Measurements from ENCODE around the gene PXDN. TPM values are rescaled to one million over a fixed set of nuclear protein-coding genes. Genes with fewer than 3 reads are reported as not detected.

The PXDN gene
- total RNA-seq, 1 experiment from 2014 or later, result 0.25 TPM

- Mint-ChIP-seq H3K27ac (ENCODE audit: unreplicated experiment) (no peak overlapping the region), H3K4me1 (ENCODE audit: low read depth, unreplicated experiment) (no peaks in the 10 kb centered on the region), H3K36me3 (ENCODE audit: insufficient read depth, unreplicated experiment) (no peaks in the 10 kb centered on the region), H3K9me3 (ENCODE audit: unreplicated experiment) (no peaks in the 10 kb centered on the region), H3K4me3 (ENCODE audit: unreplicated experiment) (no peak overlapping the region), H3K27me3 (ENCODE audit: insufficient read depth, unreplicated experiment) (peaks cover 7% of the 10 kb centered on the region)
- no peak for DNase-seq
- H3K27me3 ChIP-seq (replicated peaks; ENCODE audit: control insufficient read depth, insufficient read depth, low read length), result no peaks in the 10 kb centered on the region; the same call in 1 of the 2 replicates
- no peaks in the 10 kb centered on the region for H3K36me3 ChIP-seq (ENCODE audit: control insufficient read depth, insufficient read depth, low read length)
- ChIA-PET POLR2A (no interaction called here), CTCF (no interaction called here)
- H3K4me1 ChIP-seq, result no peaks in the 10 kb centered on the region
- intact Hi-C loops (cut with micrococcal nuclease; ENCODE audit: unreplicated experiment), result no loop called here
- no TSS peak for BruUV-seq (replicated peaks)
- no peak for TF ChIP-seq CTCF (IDR thresholded peaks at IDR 0.05; ENCODE audit: insufficient read depth in 1 of 2, low read depth in 1 of 2, low read length in 1 of 2, severe bottlenecking in 1 of 2, unreplicated experiment in 1 of 2)
- H3K4me3 ChIP-seq (ENCODE audit: low read depth, low read length), result no peak overlapping the region
- H3K9me3 ChIP-seq, result no peaks in the 10 kb centered on the region
Observed at GRCh38 chr2:1787755-1788477, 43.6 kb upstream of the PXDN start.

GRCh38 chr2:1784986-1785617 is 40.8 kb upstream of the PXDN start:
- ChIA-PET CTCF (no interaction called here), POLR2A (no interaction called here)
- Mint-ChIP-seq H3K27ac (ENCODE audit: unreplicated experiment) (no peak overlapping the region), H3K27me3 (ENCODE audit: insufficient read depth, unreplicated experiment) (peaks cover 7% of the 10 kb centered on the region), H3K9me3 (ENCODE audit: unreplicated experiment) (no peaks in the 10 kb centered on the region), H3K4me1 (ENCODE audit: low read depth, unreplicated experiment) (no peaks in the 10 kb centered on the region), H3K4me3 (ENCODE audit: unreplicated experiment) (no peak overlapping the region), H3K36me3 (ENCODE audit: insufficient read depth, unreplicated experiment) (no peaks in the 10 kb centered on the region)
- Histone ChIP-seq H3K4me1 (no peaks in the 10 kb centered on the region), H3K9me3 (no peaks in the 10 kb centered on the region), H3K27me3 (replicated peaks; ENCODE audit: control insufficient read depth, insufficient read depth, low read length) (no peaks in the 10 kb centered on the region; the same call in 1 of the 2 replicates), H3K4me3 (ENCODE audit: low read depth, low read length) (no peak overlapping the region), H3K36me3 (ENCODE audit: control insufficient read depth, insufficient read depth, low read length) (no peaks in the 10 kb centered on the region)
- DNase-seq, result no peak
- intact Hi-C loops (cut with micrococcal nuclease; ENCODE audit: unreplicated experiment), result no loop called here
- BruUV-seq (replicated peaks), result no TSS peak
- no peak for TF ChIP-seq CTCF (IDR thresholded peaks at IDR 0.05; ENCODE audit: insufficient read depth in 1 of 2, low read depth in 1 of 2, low read length in 1 of 2, severe bottlenecking in 1 of 2, unreplicated experiment in 1 of 2)

- no peaks in the 10 kb centered on the region; the same call in 1 of the 2 replicates for H3K27me3 ChIP-seq (replicated peaks; ENCODE audit: control insufficient read depth, insufficient read depth, low read length)
- no peaks in the 10 kb centered on the region for H3K36me3 Mint-ChIP-seq (ENCODE audit: insufficient read depth, unreplicated experiment)
- no peaks in the 10 kb centered on the region for H3K36me3 ChIP-seq (ENCODE audit: control insufficient read depth, insufficient read depth, low read length)
- H3K27ac Mint-ChIP-seq (ENCODE audit: unreplicated experiment), result no peak overlapping the region
- H3K9me3 ChIP-seq, result no peaks in the 10 kb centered on the region
- ChIA-PET CTCF (no interaction called here), POLR2A (no interaction called here)
- no peak overlapping the region for H3K4me3 ChIP-seq (ENCODE audit: low read depth, low read length)
- H3K4me1 ChIP-seq, result no peaks in the 10 kb centered on the region
- H3K27me3 Mint-ChIP-seq (ENCODE audit: insufficient read depth, unreplicated experiment), result peaks cover 7% of the 10 kb centered on the region
- TF ChIP-seq CTCF (IDR thresholded peaks at IDR 0.05; ENCODE audit: insufficient read depth in 1 of 2, low read depth in 1 of 2, low read length in 1 of 2, severe bottlenecking in 1 of 2, unreplicated experiment in 1 of 2), result no peak
- no TSS peak for BruUV-seq (replicated peaks)
- no peaks in the 10 kb centered on the region for H3K4me1 Mint-ChIP-seq (ENCODE audit: low read depth, unreplicated experiment)
- no peaks in the 10 kb centered on the region for H3K9me3 Mint-ChIP-seq (ENCODE audit: unreplicated experiment)
- intact Hi-C loops (cut with micrococcal nuclease; ENCODE audit: unreplicated experiment), result no loop called here
- DNase-seq, result no peak
- H3K4me3 Mint-ChIP-seq (ENCODE audit: unreplicated experiment), result no peak overlapping the region
Observed at GRCh38 chr2:1784087-1784486, 39.8 kb upstream of the PXDN start.
